SU-DHL-6 (cell line): ENCODE data around the gene SGPP1.

Experiments used
- H2AFZ ChIP-seq: fragments of 200-600 bp; sonication (generic); 2 replicates; pipeline ENCODE4 v1.6.1; 2014; ENCODE audit warnings: low read depth, mild to moderate bottlenecking, moderate library complexity, mixed read lengths, antibody characterized with exemption, low read length; ENCODE audit not compliant: severe bottlenecking
- H3F3A ChIP-seq: fragments of 200-600 bp; shearing (Covaris generic); 2 replicates; pipeline ENCODE4 v1.6.0; 2016; ENCODE audit warnings: antibody characterized with exemption, mild to moderate bottlenecking; ENCODE audit not compliant: insufficient read depth
- H3K27ac ChIP-seq: fragments of 200-600 bp; sonication (generic); 2 replicates; pipeline ENCODE4 v1.5.1; 2016; ENCODE audit warnings: low read depth, mild to moderate bottlenecking, low read length, moderate library complexity, mixed read lengths
- H3K27me3 ChIP-seq: fragments of 200-600 bp; sonication (generic), shearing (Covaris generic); 2 replicates; pipeline ENCODE4 v1.6.0; 2014; ENCODE audit warnings: mild to moderate bottlenecking, low read length
- H3K36me3 ChIP-seq: fragments of 200-600 bp; sonication (generic); 2 replicates; pipeline ENCODE4 v1.6.1; 2014; ENCODE audit warnings: mild to moderate bottlenecking, low read length, mixed read lengths
- H3K4me2 ChIP-seq: fragments of 300-600, 200-600 bp; shearing (Covaris generic), sonication (generic); 2 replicates; pipeline ENCODE4 v1.6.0; 2014; ENCODE audit warnings: low read length, low read depth, mild to moderate bottlenecking; ENCODE audit not compliant: poor library complexity, severe bottlenecking
- H3K4me3 ChIP-seq: fragments of 200-600 bp; sonication (generic); 2 replicates; pipeline ENCODE4 v1.5.1; 2014; ENCODE audit warnings: antibody characterized with exemption, low read length, mild to moderate bottlenecking, mixed read lengths; ENCODE audit not compliant: insufficient read depth, poor library complexity, severe bottlenecking
- H3K79me2 ChIP-seq: fragments of 200-600 bp; sonication (generic); 2 replicates; pipeline ENCODE4 v1.6.1; 2014; ENCODE audit warnings: mild to moderate bottlenecking, low read length, moderate library complexity; ENCODE audit not compliant: insufficient read depth
- H3K9ac ChIP-seq: fragments of 200-600 bp; sonication (generic); 2 replicates; pipeline ENCODE4 v1.7.0; 2014; ENCODE audit warnings: mild to moderate bottlenecking, low read length
- H3K9me2 ChIP-seq: fragments of 200-600 bp; sonication (generic); replicated peaks from 2 replicates; pipeline ENCODE4 v1.6.1; 2014; ENCODE audit warnings: low read length; ENCODE audit not compliant: insufficient read depth
- H3K9me3 ChIP-seq: fragments of 200-600 bp; sonication (generic); 2 replicates; pipeline ENCODE4 v1.6.1; 2014; ENCODE audit warnings: low read length, mixed read lengths; ENCODE audit not compliant: insufficient read depth
- H4K20me1 ChIP-seq: fragments of 200-600 bp; sonication (generic); 2 replicates; pipeline ENCODE4 v1.6.1; 2014; ENCODE audit warnings: low read depth, mild to moderate bottlenecking, antibody characterized with exemption, low read length, moderate library complexity, mixed read lengths
- CTCF ChIP-seq: fragments of 200-600 bp; sonication (generic); IDR thresholded peaks from one replicate; pipeline ENCODE4 v1.5.1; 2017; ENCODE audit warnings: antibody characterized with exemption, mild to moderate bottlenecking, low read length, moderate library complexity; ENCODE audit not compliant: insufficient read depth, poor library complexity, severe bottlenecking
- EZH2phosphoT487 ChIP-seq: fragments of 200-600 bp; sonication (generic), shearing (Covaris generic); conservative IDR thresholded peaks from 2 replicates; pipeline ENCODE4 v1.6.1; 2018; ENCODE audit warnings: mild to moderate bottlenecking, antibody characterized with exemption, low read length, moderate library complexity, mixed read lengths

Gene SGPP1

GRCh38 chr14:63717702-63718101 lies 10.2 kb downstream of the SGPP1 start:
- Histone ChIP-seq H3K79me2 (peaks cover 91% of the 10 kb centered on the region), H2AFZ (no peak overlapping the region), H3K4me3 (no peak overlapping the region), H3K9ac (no peak overlapping the region), H4K20me1 (no peaks in the 10 kb centered on the region), H3K27ac (no peak overlapping the region), H3K4me2 (no peak overlapping the region), H3K27me3 (no peaks in the 10 kb centered on the region), H3F3A (peaks cover 27% of the 10 kb centered on the region), H3K36me3 (peaks cover 37% of the 10 kb centered on the region), H3K9me3 (peaks cover 16% of the 10 kb centered on the region; the same call in 1 of the 2 replicates), H3K9me2 (no peaks in the 10 kb centered on the region)
- TF ChIP-seq EZH2phosphoT487: no peak
- no peak for TF ChIP-seq CTCF

- Histone ChIP-seq H3K9me2 (no peaks in the 10 kb centered on the region), H4K20me1 (no peaks in the 10 kb centered on the region), H3F3A (peaks cover 28% of the 10 kb centered on the region), H3K36me3 (peaks cover 28% of the 10 kb centered on the region), H3K4me2 (no peak overlapping the region), H3K27ac (no peak overlapping the region), H3K27me3 (no peaks in the 10 kb centered on the region), H3K9ac (no peak overlapping the region), H3K79me2 (peaks cover 91% of the 10 kb centered on the region), H3K4me3 (no peak overlapping the region), H2AFZ (no peak overlapping the region), H3K9me3 (peaks cover 16% of the 10 kb centered on the region; the same call in 1 of the 2 replicates)
- TF ChIP-seq EZH2phosphoT487: no peak
- TF ChIP-seq CTCF: no peak
Measured at GRCh38 chr14:63715360-63715759, 12.5 kb downstream of the SGPP1 start.

GRCh38 chr14:63713764-63714163 lies 14.1 kb downstream of the SGPP1 start:
- peak overlapping the region; percentile 24; the same call in 1 of the 2 replicates for H3K27ac ChIP-seq
- H3F3A ChIP-seq: peaks cover 28% of the 10 kb centered on the region
- H3K27me3 ChIP-seq: no peaks in the 10 kb centered on the region
- peaks cover 94% of the 10 kb centered on the region for H3K79me2 ChIP-seq
- no peak overlapping the region for H2AFZ ChIP-seq
- peaks cover 16% of the 10 kb centered on the region for H3K36me3 ChIP-seq
- no peak for TF ChIP-seq EZH2phosphoT487
- no peak for TF ChIP-seq CTCF
- H4K20me1 ChIP-seq: no peaks in the 10 kb centered on the region
- peaks cover 16% of the 10 kb centered on the region; the same call in 1 of the 2 replicates for H3K9me3 ChIP-seq
- H3K4me3 ChIP-seq: no peak overlapping the region
- no peak overlapping the region for H3K4me2 ChIP-seq
- H3K9me2 ChIP-seq: no peaks in the 10 kb centered on the region
- H3K9ac ChIP-seq: no peak overlapping the region
